ENCODE results near the gene GALNT2.

DNA sequence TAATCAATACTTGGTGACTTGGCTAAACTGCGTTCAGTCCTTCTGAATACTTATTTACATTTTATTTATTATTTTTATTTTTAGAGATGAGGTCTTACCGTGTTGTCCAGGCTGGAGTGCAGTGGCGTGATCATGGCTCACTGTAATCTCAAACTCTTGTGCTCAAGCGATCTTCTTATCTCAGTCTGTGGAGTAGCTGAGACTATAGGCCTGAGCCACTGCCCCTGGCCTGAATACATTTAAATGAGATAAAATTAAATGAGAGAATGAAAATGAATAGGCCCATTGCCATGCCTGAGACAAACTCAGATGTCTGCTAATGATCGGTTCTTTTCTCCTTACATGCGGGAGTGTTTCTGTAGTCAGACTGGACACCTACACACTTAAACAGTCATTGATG, 86.0 kb downstream of the GALNT2 start:
- TF ChIP-seq ISL1 (CRISPR knock-in tag; IDR thresholded peaks at IDR 0.05) (no peak), TOX (CRISPR knock-in tag; IDR thresholded peaks at IDR 0.05; ENCODE audit: borderline replicate concordance) (no peak), CSDC2 (CRISPR knock-in tag; IDR thresholded peaks at IDR 0.05) (no peak), ARNTL (CRISPR knock-in tag; IDR thresholded peaks at IDR 0.05; ENCODE audit: borderline replicate concordance, low read depth) (no peak), ZFP30 (CRISPR knock-in tag; IDR thresholded peaks at IDR 0.05) (no peak)
- TF ChIP-seq, protein P1, sequence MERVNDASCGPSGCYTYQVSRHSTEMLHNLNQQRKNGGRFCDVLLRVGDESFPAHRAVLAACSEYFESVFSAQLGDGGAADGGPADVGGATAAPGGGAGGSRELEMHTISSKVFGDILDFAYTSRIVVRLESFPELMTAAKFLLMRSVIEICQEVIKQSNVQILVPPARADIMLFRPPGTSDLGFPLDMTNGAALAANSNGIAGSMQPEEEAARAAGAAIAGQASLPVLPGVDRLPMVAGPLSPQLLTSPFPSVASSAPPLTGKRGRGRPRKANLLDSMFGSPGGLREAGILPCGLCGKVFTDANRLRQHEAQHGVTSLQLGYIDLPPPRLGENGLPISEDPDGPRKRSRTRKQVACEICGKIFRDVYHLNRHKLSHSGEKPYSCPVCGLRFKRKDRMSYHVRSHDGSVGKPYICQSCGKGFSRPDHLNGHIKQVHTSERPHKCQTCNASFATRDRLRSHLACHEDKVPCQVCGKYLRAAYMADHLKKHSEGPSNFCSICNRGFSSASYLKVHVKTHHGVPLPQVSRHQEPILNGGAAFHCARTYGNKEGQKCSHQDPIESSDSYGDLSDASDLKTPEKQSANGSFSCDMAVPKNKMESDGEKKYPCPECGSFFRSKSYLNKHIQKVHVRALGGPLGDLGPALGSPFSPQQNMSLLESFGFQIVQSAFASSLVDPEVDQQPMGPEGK (CRISPR knock-in tag; IDR thresholded peaks at IDR 0.05; ENCODE audit: borderline replicate concordance) = no peak
